Measurements from ENCODE around the gene CFAP61. TPM values are rescaled to one million over a fixed set of nuclear protein-coding genes. Genes with fewer than 3 reads are reported as not detected.

Gene CFAP61
- total and polyA plus RNA-seq, 2 donors from 2014 or later = 0.58 to 2.6 TPM

GRCh38 chr20:20295621-20296498 is 243.5 kb downstream of the CFAP61 start:
- no peak for FAIRE-seq
- no peaks in the 10 kb centered on the region for H3K9me3 ChIP-seq (ENCODE audit: control insufficient read depth in 2 of 3, insufficient read depth in 1 of 3, low read length in 3 of 3)
- H3K27me3 ChIP-seq (ENCODE audit: control insufficient read depth, insufficient read depth, low read length) = no peaks in the 10 kb centered on the region
- no peaks in the 10 kb centered on the region for H3K36me3 ChIP-seq (ENCODE audit: control insufficient read depth in 2 of 3, insufficient read depth in 3 of 3, low read length in 3 of 3)
- no peak overlapping the region for H3K9ac ChIP-seq (ENCODE audit: low read length in 3 of 3)
- no peak overlapping the region for H3K4me3 ChIP-seq (ENCODE audit: low read length in 3 of 3)
- intact Hi-C loops (cut with DNase I) = no loop called here
- no peaks in the 10 kb centered on the region for H3K4me1 ChIP-seq (ENCODE audit: control insufficient read depth in 2 of 3, insufficient read depth in 2 of 3, low read depth in 1 of 3, low read length in 3 of 3)
- no peak overlapping the region for H3K27ac ChIP-seq (ENCODE audit: low read depth in 2 of 2, low read length in 2 of 2)
- no peak for TF ChIP-seq CTCF (IDR thresholded peaks at IDR 0.05; ENCODE audit: borderline replicate concordance, extremely low read depth, insufficient read depth)
- DNase-seq = no peak

- no peak for TF ChIP-seq CTCF (IDR thresholded peaks at IDR 0.05; ENCODE audit: borderline replicate concordance, extremely low read depth, insufficient read depth)
- no peak for DNase-seq
- no peak overlapping the region for H3K27ac ChIP-seq (ENCODE audit: low read depth in 2 of 2, low read length in 2 of 2)
- no peak overlapping the region for H3K9ac ChIP-seq (ENCODE audit: low read length in 3 of 3)
- intact Hi-C loops (cut with DNase I) = no loop called here
- H3K4me3 ChIP-seq (ENCODE audit: low read length in 3 of 3) = no peak overlapping the region
- H3K4me1 ChIP-seq (ENCODE audit: control insufficient read depth in 2 of 3, insufficient read depth in 2 of 3, low read depth in 1 of 3, low read length in 3 of 3) = no peaks in the 10 kb centered on the region
- no peaks in the 10 kb centered on the region for H3K9me3 ChIP-seq (ENCODE audit: control insufficient read depth in 2 of 3, insufficient read depth in 1 of 3, low read length in 3 of 3)
- no peaks in the 10 kb centered on the region for H3K27me3 ChIP-seq (ENCODE audit: control insufficient read depth, insufficient read depth, low read length)
- no peak for FAIRE-seq
- no peaks in the 10 kb centered on the region for H3K36me3 ChIP-seq (ENCODE audit: control insufficient read depth in 2 of 3, insufficient read depth in 3 of 3, low read length in 3 of 3)
Observed at GRCh38 chr20:20297181-20297580, 244.8 kb downstream of the CFAP61 start.

- Histone ChIP-seq H3K27ac (ENCODE audit: low read depth in 2 of 2, low read length in 2 of 2) (no peak overlapping the region), H3K9me3 (ENCODE audit: control insufficient read depth in 2 of 3, insufficient read depth in 1 of 3, low read length in 3 of 3) (no peaks in the 10 kb centered on the region), H3K9ac (ENCODE audit: low read length in 3 of 3) (no peak overlapping the region), H3K27me3 (ENCODE audit: control insufficient read depth, insufficient read depth, low read length) (no peaks in the 10 kb centered on the region), H3K36me3 (ENCODE audit: control insufficient read depth in 2 of 3, insufficient read depth in 3 of 3, low read length in 3 of 3) (no peaks in the 10 kb centered on the region), H3K4me3 (ENCODE audit: low read length in 3 of 3) (no peak overlapping the region), H3K4me1 (ENCODE audit: control insufficient read depth in 2 of 3, insufficient read depth in 2 of 3, low read depth in 1 of 3, low read length in 3 of 3) (no peaks in the 10 kb centered on the region)
- no peak for DNase-seq
- no peak for FAIRE-seq
- intact Hi-C loops (cut with DNase I) = no loop called here
- TF ChIP-seq CTCF (IDR thresholded peaks at IDR 0.05; ENCODE audit: borderline replicate concordance, extremely low read depth, insufficient read depth) = no peak
Observed at GRCh38 chr20:20297752-20298151, 245.4 kb downstream of the CFAP61 start.

Data from kidney (tissue), 14 donors.